NCI-H2081 (cell line): ENCODE results near the gene IGF2R.
"Not testable (repeated sequence)": the region's sequence is repeated elsewhere in the genome, so short reads cannot be mapped to it uniquely, and the experiment has no call there.

Source experiments
- DNase-seq, 2 experiments: peaks; one replicate each; lab custom pipeline; 2025; lab: John Stamatoyannopoulos, UW

Gene IGF2R, protein sequence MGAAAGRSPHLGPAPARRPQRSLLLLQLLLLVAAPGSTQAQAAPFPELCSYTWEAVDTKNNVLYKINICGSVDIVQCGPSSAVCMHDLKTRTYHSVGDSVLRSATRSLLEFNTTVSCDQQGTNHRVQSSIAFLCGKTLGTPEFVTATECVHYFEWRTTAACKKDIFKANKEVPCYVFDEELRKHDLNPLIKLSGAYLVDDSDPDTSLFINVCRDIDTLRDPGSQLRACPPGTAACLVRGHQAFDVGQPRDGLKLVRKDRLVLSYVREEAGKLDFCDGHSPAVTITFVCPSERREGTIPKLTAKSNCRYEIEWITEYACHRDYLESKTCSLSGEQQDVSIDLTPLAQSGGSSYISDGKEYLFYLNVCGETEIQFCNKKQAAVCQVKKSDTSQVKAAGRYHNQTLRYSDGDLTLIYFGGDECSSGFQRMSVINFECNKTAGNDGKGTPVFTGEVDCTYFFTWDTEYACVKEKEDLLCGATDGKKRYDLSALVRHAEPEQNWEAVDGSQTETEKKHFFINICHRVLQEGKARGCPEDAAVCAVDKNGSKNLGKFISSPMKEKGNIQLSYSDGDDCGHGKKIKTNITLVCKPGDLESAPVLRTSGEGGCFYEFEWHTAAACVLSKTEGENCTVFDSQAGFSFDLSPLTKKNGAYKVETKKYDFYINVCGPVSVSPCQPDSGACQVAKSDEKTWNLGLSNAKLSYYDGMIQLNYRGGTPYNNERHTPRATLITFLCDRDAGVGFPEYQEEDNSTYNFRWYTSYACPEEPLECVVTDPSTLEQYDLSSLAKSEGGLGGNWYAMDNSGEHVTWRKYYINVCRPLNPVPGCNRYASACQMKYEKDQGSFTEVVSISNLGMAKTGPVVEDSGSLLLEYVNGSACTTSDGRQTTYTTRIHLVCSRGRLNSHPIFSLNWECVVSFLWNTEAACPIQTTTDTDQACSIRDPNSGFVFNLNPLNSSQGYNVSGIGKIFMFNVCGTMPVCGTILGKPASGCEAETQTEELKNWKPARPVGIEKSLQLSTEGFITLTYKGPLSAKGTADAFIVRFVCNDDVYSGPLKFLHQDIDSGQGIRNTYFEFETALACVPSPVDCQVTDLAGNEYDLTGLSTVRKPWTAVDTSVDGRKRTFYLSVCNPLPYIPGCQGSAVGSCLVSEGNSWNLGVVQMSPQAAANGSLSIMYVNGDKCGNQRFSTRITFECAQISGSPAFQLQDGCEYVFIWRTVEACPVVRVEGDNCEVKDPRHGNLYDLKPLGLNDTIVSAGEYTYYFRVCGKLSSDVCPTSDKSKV (N-terminal part only)

DNA sequence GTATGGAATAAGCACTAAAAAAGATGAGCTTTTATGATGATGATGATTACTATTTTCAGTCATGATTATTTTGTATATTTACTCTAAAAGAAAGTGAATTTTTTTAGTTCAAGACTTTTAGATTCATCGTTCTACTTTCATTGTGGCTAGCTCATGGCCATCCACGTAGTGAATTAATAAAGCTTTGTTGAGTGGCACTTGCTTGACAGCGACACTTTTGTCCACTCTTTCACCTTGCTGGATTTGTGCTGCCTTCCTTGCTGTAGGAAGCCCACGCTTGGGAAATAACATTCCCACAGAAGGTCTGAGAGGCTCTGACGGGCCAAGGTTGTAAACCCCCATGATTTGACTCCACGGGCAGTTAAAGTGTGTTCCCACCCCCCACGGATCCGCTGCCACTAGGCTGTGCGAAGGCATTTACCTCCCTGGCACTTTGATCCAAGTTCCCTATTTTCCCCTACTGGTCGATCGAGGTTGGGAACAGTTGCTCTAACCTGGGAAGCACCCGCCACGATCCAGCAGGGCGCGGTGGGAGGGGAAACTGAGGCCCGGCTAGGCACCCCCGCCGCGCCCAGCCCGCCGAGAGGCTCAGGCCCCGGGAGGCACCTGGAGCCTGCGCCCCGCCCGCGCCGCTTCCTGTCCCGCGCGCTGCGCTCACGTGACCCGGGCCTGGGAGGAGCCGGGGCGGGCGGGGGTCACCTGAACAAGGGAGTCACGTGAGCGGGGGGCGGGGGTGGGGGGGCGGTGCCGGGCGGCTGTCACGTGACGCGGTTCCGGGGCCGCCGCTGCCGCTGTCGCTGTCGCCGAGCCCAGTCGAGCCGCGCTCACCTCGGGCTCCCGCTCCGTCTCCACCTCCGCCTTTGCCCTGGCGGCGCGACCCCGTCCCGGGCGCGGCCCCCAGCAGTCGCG lies at the start of gene IGF2R:
Gene IGF2R, plus strand, starts transcription at position 788 of the 909 bp plus-strand sequence. CDS start 165 bp downstream, outside the sequence.
- DNase-seq = peak; percentile 80 to 81

DNA sequence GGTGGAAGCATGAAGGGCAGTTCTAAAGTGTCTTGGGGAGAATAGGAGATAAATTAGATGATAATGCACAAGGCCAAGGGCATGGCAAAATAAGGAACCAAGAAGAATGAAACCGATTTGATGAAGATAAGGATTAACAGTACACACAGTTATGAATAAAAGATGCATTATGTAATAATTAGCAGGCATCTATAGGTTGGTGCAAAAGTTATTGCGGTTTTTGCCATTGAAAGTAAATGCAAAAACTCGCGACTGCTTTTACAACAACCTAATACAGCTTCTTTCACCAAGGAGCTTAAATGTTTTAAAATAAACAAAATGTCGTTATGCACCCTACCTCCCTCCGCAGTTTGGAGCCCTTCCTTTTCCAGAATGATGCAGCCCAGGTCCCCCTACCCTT lies 49.1 kb upstream of the IGF2R start:
- no peak for DNase-seq

DNA sequence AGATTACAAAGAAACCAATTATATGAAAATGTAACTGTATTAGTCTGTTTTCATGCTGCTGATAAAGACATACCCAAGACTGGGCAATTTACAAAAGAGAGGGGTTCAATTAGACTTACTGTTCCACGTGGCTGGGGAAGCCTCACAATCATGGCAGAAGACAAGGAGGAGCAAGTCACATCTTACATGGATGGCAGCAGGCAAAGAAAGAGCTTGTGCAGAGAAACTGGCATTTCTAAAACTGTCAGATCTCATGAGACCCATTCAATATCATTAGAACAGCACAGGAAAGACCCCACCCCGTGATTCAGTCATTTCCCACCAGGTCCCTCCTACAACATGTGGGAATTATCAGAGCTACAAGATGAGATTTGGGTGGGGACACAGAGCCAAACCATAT lies 44.7 kb upstream of the IGF2R start:
- DNase-seq = not testable (repeated sequence)

DNA sequence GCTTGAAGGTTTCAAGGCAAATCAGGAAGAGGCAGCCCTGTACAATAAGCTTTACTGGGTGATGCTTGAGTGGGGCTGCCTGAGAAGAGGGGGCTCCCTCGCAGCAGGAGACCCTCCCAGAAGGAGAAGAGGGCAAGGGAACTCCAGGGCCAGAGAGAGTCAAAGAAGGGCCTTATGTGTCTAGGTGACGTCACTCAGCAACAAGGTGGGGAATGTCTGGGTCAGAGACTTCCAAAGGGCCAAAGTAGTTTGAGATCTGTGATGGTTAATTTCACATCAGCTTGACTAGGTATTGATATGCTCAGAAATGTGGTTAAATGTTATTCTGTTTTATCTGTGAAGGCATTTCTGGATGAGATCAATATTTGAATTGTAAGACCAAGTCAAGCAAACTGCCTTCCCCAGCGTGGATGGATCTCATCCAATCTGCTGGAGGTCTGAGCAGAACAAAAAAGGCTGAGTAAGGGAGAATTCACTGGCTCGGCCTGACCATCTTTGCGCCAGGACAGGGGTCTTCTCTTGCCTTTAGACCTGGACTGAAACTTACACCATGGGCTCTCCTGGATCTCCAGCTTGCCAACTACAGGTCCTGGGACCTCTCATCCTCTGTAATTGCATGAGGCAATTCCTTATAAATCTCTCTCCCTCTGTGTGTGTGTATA lies 42.2 kb upstream of the IGF2R start:
- no peak for DNase-seq

DNA sequence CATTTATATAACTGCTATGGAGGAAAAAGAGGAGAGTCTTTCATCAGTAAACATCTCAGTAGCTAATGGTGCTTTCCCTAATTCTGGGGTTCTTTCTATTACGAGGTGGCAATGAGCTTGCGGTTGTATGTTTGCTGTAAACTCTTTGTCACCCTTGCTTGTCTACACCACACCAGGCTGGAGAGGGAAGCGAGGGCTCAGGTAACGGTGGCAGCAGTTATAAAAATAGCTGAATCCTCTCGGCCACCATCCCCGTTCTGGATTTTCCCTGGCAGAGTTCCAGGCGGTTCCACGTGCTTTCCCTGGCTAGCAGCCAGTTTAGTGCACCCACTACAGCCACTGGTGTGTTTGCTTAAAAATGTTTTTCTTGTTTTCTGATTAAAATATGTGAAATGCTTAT lies 39.1 kb upstream of the IGF2R start:
- DNase-seq = peak; percentile 1 to 25

DNA sequence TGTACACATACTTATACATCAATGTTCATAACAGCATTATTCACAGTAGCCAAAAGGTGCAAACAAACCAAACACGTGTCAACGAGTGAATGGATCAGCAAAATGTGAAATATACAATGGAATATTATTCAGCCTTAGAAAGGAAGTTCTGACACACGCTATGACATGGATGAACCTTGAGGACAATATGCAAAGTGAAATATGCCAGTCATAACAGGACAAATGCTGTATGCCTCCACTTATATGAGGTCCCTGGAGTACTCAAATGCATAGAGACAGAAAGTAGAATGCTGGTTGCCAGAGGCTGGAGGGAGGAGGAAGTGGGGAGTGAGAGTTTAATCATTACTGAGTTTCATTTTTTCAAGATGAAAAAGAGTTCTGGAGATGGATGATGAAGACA lies 37.8 kb upstream of the IGF2R start:
- no peak for DNase-seq

DNA sequence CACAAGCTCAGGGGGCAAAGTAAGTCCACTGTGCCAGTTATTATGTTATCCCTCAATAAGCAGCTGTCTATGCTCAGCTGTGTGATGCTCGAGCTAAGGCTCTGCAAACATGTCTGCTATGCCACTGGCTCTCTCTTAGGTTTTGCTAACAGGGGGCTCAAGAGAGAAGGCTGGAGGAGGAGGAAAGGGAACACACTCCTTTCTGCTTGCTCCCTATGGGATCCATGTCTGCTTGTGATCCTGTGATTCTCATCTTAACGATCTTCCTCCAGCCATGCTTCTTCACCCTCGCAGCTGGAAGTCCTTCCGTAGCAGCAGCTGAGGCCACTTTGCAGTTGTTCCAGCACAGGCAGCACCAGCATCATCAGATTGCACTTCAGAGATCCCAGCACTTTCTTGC lies 37.0 kb upstream of the IGF2R start:
- DNase-seq = no peak

DNA sequence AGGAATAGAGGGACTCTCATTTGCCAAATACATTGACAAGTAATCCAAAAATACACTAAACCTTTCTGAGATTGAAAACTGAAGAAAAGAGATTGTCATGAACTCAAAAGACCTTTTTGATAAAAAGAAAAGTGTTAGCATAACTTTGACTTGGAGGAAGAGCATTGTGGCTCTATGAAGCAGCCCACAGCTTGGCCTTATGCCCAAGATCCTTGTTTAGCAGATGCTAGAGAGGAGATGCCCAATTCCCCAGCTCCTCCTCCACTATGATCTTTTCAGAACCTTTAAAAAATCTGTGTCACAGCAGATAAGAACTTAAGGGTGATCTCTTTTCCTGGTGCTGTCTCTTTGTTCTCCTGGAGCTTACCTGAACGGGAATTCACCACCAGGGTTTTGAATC lies 35.8 kb upstream of the IGF2R start:
- no peak for DNase-seq

DNA sequence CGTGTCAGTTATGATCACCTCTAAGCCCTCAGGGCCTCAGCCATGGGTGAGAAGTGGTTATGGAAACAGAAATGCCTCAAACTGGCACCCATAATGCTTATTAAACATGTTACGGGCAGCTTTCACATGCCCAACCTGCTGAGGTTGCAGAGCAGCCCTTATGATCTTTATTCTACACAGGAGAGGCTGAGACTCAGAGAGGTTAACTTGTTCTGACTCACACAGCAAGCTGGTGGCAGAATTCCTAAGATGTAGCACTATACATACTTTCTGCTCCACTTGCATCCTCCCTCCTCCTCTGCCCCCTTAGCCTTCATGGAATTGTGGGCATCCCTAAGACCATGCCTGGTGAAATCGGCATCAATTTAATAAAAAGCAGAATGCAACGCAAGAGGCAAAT lies 34.7 kb upstream of the IGF2R start:
- DNase-seq = no peak

DNA sequence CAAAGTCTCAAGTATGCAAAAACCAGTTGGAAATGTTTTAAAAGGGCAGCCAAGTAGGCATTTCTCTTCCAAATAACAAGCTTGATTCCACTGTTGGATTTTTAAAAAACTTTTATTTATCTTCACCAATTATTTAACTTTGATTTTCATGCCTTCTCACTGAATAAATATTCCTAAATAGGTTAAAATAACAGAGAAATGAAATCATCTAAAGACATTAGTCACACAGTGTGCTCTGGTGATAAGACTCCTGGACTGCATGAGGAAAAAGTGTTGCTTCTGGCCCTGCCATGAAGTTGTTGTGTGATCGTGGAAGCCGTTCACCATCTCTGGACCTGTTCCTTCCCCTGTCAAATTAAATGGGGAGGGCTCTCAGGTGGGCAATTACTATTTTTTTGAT lies 33.8 kb upstream of the IGF2R start:
- no peak for DNase-seq

DNA sequence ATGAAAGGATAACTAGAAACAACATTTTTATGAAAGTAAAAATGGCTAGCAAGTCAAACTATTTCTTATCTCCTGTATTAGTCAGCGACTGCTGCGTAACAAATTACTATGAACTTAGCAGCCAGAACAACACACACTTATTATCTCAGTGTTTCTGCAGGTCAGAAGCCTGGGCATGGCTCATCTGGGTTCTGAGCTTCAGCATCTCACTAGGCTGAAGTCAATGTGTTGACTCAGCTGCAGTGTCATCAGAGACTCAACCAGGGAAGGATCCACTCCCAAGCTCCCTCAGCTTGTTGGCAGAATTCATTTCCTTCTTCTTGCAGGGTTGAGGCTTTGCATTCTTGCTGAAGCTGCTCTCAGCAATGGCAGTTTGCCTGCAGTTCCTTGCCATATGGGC lies 33.2 kb upstream of the IGF2R start:
- no peak for DNase-seq

DNA sequence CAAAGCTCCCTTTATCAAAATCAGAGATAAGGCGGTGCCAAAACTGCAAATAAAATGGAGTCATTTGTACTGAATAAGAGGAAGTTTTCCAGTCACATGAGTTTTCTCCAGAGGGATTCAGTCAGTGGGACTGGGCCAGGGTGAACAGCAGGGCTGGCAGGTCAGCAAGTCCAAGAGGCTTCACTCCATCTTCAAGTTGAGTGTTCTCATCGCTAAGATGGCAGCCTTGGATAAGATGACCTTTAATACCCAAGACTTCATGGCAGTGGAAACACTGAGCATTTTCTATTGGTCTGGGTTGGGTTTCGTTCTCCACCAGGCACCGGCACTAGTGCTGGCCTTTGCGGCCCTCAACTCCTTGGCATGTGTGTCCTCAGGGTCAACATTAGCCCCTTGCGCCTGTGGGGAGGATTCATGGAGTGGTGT lies 29.3 kb upstream of the IGF2R start:
- no peak for DNase-seq

DNA sequence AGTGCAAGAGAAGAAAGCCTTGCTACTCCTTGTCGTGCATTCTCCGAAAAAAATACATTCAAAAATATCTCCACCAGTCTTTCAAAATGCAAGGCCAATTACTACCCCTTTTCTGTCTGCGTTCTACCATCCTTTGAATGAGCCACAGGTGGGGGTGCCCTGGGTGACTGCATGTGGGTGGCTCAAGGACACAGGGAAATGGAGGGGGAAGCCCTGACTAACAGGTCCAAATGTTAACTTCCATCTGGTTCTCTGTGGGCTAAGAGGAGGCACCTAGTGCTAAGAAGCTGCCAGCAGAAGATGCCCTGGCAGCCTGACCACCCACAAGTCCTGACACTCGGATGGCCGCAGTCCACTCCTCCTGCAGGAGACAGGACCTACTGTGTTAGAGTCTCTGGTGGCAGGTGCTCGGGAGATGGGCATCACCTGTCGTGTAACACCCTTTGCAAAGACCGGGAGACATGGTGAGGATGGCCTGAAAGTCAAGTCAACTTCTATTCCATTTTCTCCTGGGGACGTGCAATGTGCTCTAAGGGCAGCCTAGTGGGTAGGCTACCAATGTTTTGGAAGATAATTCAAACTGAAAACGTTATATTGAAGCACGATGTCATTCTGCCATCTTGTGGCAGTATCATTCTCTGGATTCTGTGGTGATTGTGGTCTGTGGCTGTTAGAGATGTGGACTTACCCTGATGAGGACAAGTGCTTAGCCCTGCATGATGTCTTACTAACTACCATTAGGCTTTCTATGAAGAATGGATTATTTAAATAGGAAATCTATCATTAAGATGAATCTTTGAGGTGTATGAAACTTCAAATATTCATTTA lies 27.4 kb upstream of the IGF2R start:
- peak; percentile 3 for DNase-seq

DNA sequence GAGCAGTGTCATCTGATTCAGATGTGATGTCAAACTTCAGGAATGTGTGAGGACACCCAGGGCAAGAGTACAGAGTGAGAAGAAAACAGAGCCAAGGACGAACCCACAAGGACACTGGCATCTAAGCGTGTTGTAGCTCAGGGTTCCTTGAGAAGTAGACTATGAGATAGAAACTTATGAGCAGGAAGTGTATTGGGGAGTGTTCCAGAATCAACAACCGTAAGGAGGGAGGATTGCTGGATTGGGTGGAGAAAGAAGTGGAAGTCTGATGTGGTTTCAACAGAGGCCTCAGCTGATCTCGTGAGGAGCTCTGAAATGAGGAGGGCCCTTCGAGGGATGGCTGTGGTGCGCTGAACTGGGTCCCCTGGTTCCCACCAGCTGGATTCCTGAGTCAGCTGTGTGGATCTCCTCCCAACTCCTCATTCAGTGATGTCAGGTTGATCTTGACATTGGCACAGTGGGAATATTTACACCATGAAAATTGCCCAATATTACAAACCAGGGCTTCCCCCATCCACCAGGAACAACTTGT lies 25.7 kb upstream of the IGF2R start:
- no peak for DNase-seq

DNA sequence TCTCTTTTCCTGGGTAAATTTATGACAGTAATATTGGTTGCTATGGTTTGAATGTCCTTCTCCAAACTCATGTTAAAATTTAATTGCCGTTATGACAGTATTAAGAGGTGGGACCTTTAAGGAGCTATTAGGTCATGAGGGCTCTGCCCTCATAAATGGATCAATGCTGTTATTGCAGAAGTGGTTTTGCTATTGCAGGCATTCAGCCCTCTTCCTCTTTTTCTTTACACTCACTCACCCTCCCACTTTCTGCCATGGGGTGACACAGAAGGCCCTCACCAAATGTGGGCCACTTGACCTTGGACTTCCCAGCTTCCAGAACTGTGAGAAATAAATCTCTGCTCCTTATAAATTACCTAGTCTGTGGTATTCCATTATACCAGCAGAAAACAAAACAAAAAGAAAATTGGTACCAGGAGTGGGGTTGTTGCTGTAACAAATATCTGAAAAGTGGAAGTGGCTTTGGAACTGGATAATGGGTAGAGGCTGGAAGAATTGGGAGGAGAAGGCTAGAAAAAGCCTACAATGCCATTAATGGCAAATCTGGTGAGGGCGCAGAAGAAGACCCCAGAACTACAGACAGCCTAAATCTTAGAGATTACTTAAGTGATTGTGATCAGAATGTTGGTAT lies 24.8 kb upstream of the IGF2R start:
- no peak for DNase-seq

DNA sequence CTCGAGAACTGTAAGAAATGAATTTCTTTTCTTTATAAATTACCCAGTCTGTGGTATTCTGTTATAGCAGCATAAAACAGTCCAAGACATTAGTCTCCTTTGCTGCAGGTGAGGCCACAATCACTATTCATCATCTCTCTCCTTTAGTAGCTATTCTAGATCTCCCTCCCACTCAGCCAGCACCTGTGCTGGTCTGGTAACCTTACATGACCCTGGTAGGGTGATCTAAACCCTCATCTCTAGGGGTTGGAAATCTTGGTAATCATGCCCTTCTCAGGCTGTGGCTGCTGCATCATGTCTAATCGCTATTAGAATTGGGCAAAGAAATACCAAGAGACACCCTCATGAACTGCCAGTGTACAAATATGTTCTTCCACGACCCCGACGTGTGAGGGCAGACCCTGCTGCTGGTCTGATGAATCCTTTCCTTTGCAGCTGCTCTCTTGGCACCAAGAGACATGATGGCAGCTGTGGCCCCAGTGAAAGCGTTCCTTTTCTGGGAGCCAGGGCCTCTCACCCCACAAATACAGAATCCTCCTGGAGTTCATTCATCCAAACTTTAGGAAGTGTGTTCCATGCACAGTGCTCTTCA lies 23.0 kb upstream of the IGF2R start:
- DNase-seq = no peak

DNA sequence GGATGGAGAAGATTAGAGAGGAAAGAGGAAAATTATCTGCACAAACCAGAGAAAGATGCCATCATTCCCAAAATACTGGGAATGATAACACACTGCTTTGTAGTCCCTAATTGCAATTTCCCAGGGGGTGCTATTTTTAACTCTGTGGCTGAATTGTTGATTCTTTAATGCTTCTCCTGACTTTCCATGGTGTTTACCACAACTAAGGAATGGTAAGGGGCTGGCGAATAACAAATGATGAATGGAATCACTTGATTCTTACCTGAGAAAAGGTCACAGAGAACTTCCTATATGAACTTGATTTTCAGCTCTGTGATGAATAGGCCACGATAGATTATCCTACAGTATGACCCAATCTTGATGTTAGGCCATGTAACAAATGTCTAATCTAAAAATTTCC lies 22.0 kb upstream of the IGF2R start:
- DNase-seq = no peak

DNA sequence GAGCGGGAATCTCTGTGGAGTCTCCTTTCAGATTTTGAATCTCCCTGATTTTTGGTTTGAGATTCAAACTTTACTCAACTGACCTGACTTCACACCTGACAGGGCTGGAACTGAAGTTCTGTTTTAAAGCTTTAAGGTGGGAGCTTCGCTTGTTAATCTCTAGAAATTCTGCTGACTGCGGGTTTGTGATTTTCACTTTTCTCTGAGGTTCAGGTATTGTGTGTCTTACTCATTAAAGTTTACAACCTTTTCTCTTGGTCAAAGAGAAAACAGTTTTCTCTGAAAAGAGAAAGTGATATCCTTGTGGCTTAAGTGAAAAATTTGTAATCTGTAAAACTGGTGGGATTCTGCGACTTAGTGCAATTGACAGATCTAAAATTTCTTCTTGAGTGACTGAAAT lies 20.7 kb upstream of the IGF2R start:
- no peak for DNase-seq

DNA sequence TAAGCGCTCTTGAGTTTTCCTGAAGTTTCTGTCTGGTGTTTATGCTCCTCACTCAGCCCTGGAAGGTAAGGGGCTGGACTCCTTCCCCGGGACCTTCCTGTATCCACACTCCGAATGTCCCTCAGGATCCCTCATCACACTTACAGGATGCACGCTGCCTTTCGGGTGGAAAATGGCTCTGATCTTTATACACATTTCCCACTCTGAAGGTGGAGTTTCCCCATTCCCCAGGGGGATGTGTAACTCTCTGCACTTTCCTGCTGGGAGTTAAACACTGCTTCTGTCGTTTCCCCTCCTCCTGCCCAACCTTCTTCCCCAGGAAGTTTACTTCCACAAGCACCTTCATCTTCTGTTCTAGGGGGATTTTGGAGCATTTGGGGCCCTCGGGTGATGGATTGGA lies 17.1 kb upstream of the IGF2R start:
- DNase-seq = no peak
